HG03097 (cell line): Measurements from ENCODE around the gene BOD1.

Experiments used
- ATAC-seq: cut with Tn5 transposase; IDR thresholded peaks from one replicate; pipeline ENCODE4 v1.9.1; 2021; ENCODE audit not compliant: unreplicated experiment, low FRiP score

BOD1 gene

DNA sequence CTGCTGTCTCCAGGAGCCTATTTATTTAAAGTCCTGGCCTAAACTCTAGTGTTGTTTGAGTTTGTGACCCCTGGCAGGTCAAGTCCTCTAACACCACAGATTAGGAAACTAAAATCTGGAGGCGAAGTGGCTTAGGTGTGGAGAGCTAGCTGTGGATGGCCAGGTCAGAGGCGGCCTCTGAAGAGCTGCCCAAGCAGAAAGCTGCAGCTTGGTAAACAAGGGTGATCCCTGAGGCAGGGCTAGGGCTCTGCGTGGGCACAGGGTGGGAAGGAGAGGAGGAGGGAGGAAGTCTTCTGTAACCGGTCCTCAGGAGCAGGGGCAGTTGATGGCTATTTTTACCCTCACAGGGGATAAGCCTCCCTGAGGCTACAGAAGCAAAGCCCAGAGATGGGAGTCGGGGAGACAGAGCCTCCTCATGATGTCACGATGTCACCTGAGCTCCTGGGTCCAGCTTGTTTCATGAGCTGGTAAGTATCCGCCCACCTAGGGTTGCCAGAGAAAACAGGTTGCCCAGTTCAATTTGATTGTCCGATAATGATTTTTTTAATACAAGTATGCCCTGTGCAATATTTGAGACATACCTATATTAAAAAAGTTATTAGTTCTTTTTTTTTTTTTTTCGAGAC is 25.9 kb upstream of the BOD1 start:
- no peak for ATAC-seq

GRCh38 chr5:173640156-173640804 is 23.8 kb upstream of the BOD1 start:
- no peak for ATAC-seq

DNA sequence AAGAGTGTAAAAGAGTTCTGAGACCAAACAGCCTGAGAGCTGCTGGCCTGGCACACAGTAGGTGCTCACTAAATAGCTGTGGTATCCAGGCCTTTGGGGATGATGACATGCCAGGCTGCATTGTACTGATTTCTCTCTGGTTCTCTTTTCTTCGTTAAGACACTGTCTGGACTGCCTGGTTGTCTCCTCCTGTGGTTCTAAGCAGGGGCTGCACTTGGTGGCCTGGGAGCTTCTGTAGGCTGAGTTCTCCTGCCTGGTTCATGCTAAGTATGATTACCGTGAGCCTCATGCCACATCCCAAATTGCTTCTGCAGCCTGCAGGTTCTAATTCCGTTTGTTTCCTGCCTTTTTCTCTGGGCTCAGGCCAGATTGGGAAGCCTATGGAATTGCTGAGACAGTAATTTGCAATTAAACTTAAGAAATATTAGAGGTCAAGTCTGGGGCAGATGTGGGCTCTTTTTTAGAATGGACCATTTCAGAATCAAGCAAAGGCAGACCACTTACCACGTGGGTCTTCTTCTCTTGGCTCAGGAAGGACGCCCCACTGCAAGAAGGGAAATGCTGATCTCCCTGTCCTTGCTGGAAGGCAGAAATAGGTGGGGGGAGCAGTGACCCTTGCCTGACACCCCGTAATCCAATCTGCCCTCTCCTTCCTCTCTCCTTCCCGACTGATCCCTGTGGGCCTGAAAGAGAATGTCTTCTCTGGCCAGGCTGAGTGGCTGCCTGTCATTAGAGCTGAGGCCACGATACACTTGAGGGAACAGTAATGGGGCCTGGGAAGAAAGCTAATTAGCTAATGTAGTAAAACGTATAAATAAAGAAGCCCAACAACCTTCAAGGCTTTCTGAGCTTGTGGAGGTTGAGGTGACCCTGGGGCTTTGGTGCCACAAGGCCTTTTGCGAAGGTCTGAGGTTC is 21.9 kb upstream of the BOD1 start:
- no peak for ATAC-seq

DNA sequence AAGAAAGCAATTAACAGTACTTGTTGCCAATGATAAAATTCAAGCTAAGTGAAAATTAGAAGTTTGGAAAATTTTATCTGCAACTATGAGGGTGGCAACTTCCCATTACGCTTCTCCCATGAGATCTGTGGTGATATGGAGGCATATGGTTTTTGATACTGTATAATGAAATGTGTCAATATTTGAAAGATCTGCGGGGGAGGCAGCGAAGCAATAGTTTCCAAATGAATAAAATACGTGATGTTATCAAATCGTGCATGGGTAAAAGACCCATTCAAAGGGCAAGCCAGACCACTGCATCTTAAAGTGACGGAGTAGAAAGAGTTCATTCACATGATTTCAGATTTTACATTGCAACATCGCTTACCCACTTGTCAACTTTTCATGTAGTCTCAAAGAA is 20.9 kb upstream of the BOD1 start:
- no peak for ATAC-seq

DNA sequence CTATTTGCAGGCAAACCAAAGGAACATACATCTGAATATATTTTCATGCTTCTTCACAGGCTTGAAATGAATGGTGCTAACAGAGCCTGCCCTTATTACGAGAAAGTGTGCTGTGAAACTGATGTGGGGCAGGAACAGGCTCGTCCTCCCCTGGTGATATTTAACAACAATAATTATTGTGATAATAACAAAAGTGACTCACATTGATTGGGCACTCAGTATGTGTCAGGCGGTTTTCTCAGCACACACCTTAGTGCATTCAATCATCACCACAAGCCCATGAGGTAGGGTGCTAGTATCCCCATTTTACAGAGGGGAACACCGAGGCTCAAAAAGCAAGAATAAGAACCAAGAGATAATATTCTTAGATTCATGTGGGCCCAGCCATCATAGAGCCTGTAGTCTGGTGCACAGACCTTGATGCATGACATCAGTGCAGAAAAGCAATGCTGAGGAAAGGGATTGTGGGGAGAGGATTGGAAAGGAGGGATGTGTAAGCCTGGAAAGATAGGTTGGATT is 18.1 kb upstream of the BOD1 start:
- ATAC-seq, result no peak

- ATAC-seq, result no peak
Measured at GRCh38 chr5:173633304-173633703, 16.9 kb upstream of the BOD1 start.

DNA sequence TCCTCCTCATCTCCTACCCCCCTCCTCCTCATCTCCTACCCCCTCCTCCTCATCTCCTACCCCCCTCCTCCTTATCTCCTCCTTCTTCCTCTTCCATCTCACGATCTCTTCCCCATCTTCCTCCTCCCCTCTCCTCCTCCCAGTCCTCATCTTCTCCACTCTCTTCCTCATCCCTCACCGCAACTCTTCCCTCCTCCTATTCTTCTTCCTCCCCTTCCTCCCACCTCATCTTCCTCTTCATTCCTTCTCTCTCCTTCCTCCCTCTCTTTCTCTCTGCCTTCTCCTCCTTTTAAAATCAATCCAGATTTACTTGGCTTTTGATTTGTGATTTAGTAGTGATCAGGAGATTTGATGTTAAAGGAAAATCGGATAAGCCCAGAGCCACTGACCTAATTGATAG is 15.0 kb upstream of the BOD1 start:
- ATAC-seq, result no peak

- no peak for ATAC-seq
Measured at GRCh38 chr5:173630724-173631365, 14.4 kb upstream of the BOD1 start.

GRCh38 chr5:173629628-173630027 is 13.2 kb upstream of the BOD1 start:
- no peak for ATAC-seq

DNA sequence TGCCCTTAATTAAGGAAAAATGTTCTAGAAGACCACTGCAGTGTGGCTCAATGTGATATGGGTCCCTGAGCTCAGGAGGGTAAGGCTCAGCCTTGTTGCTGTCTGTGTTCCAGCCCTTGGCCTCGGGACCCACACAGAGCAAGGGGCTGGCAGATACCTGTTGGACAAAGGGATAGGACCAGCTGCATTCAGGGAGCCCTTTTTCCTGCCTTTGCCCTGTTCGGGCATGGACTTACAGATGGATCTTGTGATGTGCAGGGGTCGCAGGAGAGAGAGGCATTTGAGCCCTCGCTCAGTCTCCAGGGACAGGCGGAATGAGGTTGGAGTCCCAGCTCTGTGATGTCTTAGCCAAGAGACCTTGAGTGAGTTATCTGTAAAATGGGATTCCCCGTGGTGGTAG is 12.1 kb upstream of the BOD1 start:
- ATAC-seq, result no peak

GRCh38 chr5:173627860-173628392 is 11.5 kb upstream of the BOD1 start:
- ATAC-seq, result no peak

DNA sequence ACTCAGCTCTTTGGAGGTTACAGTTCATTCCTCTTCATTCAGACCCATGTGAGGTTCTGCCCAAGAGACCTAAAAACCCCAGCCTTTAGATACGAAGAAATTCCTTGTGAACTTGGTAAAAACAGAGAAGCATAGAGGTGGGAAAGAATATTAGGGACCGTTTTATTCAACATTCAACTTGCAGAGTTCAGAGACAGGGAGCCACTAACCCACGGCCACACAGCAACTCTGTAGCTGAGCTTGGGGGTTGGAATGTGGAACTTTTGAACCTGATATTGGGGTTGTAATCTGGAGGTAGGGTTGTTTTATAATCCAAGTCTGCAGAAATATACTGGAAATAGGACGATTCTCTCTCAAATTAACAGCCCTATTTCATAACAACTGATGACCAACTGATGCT is 10.8 kb upstream of the BOD1 start:
- no peak for ATAC-seq

GRCh38 chr5:173626505-173626820 is 10.0 kb upstream of the BOD1 start:
- ATAC-seq, result no peak

GRCh38 chr5:173625673-173626504 is 9.4 kb upstream of the BOD1 start:
- no peak for ATAC-seq

DNA sequence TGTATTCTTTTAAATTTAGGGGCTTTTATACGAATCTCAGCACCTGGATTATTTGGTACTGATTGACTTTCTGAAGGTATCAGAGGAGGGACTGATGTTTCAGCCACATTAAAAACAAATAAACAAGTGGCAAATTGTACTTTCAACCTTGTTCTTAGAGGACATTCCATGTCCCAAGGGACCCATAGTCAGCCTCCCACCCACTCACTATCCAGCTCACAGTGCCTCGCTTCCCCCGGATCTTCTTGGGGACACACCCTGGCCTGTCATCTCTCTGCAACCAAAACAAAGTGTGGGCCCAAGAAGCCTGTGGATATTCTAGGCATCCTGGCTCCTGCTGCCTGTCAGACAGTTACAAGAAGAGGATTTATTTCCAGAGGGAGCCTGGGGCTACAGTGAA is 8.8 kb upstream of the BOD1 start:
- no peak for ATAC-seq

GRCh38 chr5:173624282-173624681 is 7.8 kb upstream of the BOD1 start:
- ATAC-seq, result no peak

- no peak for ATAC-seq
Measured at GRCh38 chr5:173623789-173624188, 7.3 kb upstream of the BOD1 start.

- no peak for ATAC-seq
Measured at GRCh38 chr5:173623296-173623771, 6.9 kb upstream of the BOD1 start.

DNA sequence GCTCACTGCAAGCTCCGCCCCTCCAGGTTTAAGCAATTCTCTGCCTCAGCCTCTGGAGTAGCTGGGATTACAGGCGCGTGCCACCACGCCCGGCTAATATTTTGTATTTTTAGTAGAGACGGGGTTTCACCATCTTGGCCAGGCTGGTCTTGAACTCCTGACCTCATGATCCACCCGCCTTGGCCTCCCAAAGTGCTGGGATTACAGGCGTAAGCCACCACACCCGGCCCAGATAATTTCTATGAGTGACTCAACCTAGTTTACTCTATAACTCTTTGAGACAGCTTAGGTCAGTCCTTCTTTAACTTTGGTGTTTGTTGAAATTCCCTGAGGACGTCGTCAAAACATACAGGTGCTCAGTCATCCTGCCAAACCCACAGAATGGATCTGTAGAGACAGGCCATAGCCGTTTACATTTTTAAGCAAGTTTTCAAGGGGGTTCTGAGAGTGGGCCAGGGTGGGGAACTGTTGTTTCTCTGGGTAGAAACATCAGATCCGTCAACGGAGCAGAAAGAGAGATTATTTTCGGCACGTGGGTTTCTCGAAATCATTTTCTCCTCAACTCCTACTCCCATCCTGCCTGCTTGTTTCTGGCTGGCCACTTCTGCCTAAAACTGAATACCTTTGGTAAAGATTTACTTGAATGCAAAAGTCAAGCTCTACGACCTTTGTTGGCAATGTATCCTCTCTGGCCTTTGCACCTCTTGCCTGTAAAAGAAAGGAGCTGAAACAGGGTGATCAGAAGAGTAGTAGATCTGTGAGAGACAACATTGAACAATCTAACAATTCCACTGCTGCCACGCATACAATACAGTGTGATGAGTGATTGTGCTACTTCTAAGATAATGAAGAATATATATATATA is 6.0 kb upstream of the BOD1 start:
- ATAC-seq, result no peak
